GM21526 (cell line): ENCODE data around the gene MUSK.
A peak's percentile ranks its signal among the peaks of the same experiment; 100 is the strongest.

Source experiments
- ATAC-seq: cut with Tn5 transposase; IDR thresholded peaks from one replicate; pipeline ENCODE4 v1.9.1; 2021; ENCODE audit warnings: moderate library complexity; ENCODE audit not compliant: unreplicated experiment, low FRiP score

Gene MUSK

GRCh38 chr9:110668570-110669167 is at the start of gene MUSK:
TSS of gene MUSK (plus strand) at chr9:110668791. CDS start at chr9:110668905, 114 bp downstream.
- no peak for ATAC-seq

- ATAC-seq: no peak
Measured at GRCh38 chr9:110619831-110620230, 48.8 kb upstream of the MUSK start.

GRCh38 chr9:110620726-110621125 is 47.9 kb upstream of the MUSK start:
- ATAC-seq: no peak

GRCh38 chr9:110622368-110622767 is 46.2 kb upstream of the MUSK start:
- no peak for ATAC-seq

- ATAC-seq: no peak
Measured at GRCh38 chr9:110623462-110624025, 45.0 kb upstream of the MUSK start.

- peak; percentile 99 for ATAC-seq
Measured at GRCh38 chr9:110626101-110626829, 42.3 kb upstream of the MUSK start.

GRCh38 chr9:110635589-110635988 is 33.0 kb upstream of the MUSK start:
- no peak for ATAC-seq

GRCh38 chr9:110638381-110638954 is 30.1 kb upstream of the MUSK start:
- no peak for ATAC-seq

- no peak for ATAC-seq
Measured at GRCh38 chr9:110640736-110641135, 27.9 kb upstream of the MUSK start.

- ATAC-seq: no peak
Measured at GRCh38 chr9:110641293-110641692, 27.3 kb upstream of the MUSK start.

- no peak for ATAC-seq
Measured at GRCh38 chr9:110648696-110649095, 19.9 kb upstream of the MUSK start.

GRCh38 chr9:110650261-110650660 is 18.3 kb upstream of the MUSK start:
- ATAC-seq: no peak

GRCh38 chr9:110650991-110651411 is 17.6 kb upstream of the MUSK start:
- ATAC-seq: no peak

- ATAC-seq: no peak
Measured at GRCh38 chr9:110655754-110656641, 12.6 kb upstream of the MUSK start.

- no peak for ATAC-seq
Measured at GRCh38 chr9:110659891-110660541, 8.6 kb upstream of the MUSK start.

- ATAC-seq: no peak
Measured at GRCh38 chr9:110669433-110669832, 842 bp downstream of the MUSK start.

- ATAC-seq: no peak
Measured at GRCh38 chr9:110671849-110672248, 3.3 kb downstream of the MUSK start.

GRCh38 chr9:110672873-110673510 is 4.4 kb downstream of the MUSK start:
- ATAC-seq: no peak

- no peak for ATAC-seq
Measured at GRCh38 chr9:110687497-110687896, 18.9 kb downstream of the MUSK start.

- no peak for ATAC-seq
Measured at GRCh38 chr9:110688329-110688728, 19.7 kb downstream of the MUSK start.
